GM21786 (cell line): ENCODE measurements around the gene XRCC6.
"Not testable (repeated sequence)": the region's sequence is repeated elsewhere in the genome, so short reads cannot be mapped to it uniquely, and the experiment has no call there.

Source experiments
- ATAC-seq: cut with Tn5 transposase; IDR thresholded peaks from one replicate; pipeline ENCODE4 v1.9.1; 2021; ENCODE audit not compliant: unreplicated experiment

Gene XRCC6

DNA sequence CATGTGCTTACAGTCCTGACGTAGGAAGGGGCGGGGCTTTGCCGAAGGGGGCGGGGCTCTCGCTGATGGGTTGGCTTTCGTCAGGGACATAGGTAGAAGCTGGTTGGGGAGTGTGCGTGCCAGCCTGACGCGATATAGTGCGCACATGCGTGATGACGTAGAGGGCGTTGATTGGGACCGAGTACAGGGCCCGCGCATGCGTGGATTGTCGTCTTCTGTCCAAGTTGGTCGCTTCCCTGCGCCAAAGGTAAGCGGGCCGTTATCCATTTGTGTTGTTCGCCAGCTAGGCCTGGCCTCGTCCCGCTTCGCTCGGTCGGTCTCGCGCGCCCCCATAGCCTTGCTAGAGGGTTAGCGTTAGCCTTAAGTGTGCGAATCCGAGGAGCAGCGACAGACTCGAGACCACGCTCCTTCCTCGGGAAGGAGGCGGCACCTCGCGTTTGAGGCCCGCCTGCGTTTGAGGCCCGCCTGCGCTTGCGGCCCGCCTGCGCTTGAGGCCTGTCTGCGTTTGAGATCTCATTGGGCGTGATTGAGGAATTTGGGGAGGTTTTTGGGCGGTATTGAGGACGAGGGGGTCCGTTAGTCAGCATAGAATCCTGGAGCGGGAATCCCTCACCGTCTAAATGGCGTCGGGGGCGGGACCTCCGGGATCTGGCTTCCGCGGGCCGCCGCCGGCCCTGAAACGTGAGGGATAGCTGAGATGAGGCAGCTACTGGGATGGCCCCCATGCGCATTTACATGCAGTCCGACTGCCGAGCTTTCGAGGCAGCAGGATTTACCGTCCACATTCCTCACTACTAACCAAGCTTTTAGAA lies at the start of gene XRCC6:
XRCC6 (plus strand) TSS at position 197 of the 812 bp plus-strand sequence. CDS start 710 bp downstream, outside the sequence.
- peak; percentile 81 for ATAC-seq

DNA sequence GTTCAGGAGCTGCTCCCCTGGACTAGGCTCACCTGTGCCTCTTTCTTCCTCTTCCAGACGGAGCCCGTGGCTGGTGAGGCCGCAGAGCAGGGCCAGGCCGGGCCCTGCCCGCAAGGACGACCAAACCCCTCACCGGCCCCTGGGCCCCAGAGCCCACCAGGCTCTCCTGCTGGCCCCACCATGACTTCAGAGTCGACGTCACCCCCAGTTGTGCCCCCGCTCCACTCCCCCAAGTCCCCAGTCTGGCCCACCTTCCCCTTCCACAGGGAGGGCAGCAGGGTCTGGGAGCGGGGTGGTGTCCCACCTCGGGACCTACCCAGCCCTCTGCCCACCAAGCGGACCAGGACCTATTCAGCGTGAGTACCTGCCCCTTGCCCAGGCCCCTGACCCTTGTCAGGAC lies 49.3 kb upstream of the XRCC6 start:
- ATAC-seq, result no peak

DNA sequence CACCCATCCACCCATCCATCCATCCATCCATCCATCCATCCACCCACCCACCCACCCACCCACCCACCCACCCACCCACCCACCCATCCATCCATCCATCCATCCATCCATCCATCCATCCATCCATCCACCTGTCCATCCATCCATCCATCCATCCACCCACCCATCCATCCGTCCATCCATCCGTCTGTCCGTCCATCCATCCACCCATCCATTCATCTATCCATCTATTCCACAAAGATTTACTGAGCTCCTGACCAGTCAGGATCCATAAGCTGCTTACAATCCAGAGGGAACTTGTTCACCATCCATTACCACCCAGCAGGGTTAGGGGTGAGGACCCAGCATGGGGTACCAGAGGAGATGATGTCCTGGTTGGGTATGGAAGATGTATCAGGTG lies 48.8 kb upstream of the XRCC6 start:
- not testable (repeated sequence) for ATAC-seq

DNA sequence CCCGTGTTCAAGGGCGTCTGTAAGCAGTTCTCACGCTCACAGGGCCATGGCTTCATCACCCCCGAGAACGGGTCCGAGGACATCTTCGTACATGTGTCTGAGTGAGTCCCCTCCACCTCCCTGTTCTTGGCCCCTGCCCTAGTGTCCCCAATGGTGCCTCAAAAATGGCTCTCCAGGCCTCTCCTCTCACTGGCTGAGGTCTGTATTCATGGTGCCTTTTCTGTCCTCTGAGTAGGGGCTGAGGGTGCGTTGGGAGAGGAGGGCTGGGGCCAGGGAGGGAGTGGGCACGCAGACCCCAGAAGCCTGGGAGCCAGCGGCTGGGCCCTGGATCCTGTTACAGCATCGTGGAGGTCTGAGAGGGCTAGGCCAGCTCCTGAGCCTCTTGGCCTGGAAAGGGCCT lies 47.4 kb upstream of the XRCC6 start:
- no peak for ATAC-seq

DNA sequence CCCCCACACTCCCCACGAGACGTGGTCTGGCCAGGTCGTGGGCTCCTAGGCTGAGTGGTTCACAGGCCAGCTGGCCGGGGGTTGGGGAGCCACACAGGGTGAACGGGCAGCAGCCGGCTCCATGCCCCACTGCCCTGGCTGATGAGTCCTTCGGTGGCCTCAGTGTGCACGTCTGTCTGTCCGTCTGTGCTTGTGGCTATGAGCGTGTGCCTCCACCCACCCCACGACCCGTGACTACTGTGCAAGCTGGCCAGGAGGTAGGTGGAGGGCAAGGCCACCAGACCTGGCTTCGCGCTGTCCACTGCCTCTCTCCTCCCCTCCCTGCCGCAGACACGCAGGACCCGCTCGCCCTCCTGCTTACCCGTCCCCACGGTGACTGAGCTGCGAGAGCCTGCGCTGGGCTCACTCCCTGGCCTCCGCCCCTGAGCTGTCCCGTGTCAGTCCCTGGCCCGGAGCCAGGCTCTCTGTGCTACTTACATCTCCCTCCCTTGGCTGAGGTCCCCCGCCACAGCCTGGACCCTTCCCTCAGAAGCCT lies 46.2 kb upstream of the XRCC6 start:
- no peak for ATAC-seq

DNA sequence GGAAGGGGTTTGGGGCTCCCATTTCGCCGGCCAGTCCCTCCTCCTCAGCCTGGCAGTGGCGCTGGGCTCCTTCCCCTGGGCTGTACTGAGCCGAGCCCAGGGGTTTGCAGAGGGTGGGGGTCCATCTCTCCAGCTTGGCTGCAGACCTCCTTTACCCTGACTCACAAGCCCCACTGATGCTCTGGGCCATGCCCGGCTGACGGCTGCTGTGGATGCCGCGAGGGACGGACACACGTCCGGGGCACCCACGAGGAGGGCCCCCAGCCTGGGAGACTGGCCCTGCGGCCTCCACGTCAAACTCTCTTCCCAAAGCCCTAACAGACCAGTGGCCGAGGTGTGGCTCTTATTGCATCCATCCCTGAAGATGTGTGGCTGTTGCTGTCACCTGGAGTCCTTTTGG lies 45.6 kb upstream of the XRCC6 start:
- ATAC-seq, result no peak

DNA sequence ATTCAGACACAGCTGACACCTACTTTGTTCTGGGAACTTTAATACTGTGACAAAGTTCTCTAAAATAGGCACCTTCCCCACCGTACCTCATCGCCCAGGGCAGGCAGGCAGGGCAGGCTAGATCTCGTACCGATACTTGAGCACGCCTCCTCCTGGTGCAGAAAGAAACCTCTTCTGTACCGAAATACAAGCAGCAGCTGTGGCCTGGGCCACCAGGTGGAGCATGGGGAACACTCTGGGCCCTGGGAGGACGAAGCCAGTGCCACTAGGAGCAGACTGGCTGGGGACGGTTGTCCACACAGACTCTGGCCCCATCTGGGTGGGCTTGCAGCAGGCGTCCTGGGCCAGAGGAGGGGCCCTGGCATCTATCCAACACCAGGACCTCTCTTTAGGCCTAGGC lies 44.2 kb upstream of the XRCC6 start:
- no peak for ATAC-seq

DNA sequence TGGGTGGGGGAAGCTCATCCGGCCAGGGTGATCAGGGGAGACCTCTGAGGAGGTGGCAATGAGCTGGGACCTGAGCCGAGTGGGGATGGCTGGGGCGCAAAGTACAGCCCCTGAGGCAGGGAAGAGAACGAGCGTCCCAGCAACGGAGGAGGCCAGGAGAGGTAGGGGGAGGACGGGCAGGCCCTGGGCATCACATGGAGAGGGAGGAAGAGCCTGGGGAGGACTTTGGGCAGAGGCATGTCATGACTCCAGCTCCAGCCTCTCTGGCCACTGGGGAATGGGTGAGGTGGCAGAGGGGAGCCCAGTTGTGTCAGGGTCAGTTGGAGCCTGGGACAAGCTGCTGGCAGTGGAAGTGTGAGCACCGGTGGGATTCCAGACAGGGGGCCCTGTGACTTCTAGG lies 43.0 kb upstream of the XRCC6 start:
- no peak for ATAC-seq

DNA sequence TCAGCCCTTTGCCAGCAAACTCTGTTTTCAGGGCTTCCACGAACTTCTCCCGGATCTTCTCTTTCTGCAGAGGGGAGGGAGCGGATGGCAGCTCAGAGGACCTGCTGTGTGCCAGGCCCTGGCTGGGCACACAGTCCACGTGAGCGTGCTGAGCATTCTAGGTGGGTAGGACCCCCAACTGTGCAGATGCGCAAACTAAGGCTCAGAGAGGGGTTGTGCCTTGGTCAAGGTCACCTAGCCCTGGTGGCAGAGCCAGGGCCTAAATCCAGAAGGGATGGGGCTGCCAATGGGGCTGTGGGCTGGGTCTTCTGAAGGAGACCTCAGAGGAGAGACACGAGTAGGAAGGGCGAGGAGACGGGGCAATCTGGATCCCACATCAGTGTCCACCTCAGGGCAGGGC lies 42.3 kb upstream of the XRCC6 start:
- no peak for ATAC-seq

DNA sequence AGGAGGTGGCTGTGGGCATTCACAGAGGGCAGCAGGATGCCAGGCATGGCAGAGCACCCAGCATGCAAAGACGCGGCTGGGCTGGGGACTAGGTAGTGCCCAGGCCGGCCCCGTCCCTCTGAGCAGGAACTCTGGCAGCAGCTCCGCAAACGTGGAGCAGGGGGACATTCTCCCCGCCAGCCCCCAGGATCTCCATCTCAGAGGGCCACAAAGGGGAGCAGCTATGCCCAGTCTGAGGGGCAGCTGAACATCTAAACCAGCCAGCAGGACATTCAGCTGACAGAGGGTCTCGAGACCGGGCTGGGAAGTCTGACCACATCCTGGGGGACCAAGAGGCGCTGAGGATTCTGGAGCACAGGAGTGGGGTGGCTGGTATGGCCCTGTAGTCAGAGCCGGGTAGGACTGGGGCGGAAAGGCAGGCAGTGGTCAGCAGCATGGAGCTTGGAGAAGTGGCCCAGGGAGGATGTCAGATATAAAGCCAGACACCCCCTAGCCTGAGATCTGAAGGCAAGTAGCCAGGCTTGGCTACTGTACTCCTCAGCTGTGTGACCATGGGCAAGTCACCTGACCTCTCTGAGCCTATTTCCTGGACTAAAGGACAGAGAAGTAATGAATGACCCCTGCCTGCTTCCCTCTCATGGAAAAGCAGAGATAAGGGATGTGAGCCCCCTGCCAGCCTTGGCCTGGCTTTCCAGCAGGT lies 41.6 kb upstream of the XRCC6 start:
- ATAC-seq, result no peak

DNA sequence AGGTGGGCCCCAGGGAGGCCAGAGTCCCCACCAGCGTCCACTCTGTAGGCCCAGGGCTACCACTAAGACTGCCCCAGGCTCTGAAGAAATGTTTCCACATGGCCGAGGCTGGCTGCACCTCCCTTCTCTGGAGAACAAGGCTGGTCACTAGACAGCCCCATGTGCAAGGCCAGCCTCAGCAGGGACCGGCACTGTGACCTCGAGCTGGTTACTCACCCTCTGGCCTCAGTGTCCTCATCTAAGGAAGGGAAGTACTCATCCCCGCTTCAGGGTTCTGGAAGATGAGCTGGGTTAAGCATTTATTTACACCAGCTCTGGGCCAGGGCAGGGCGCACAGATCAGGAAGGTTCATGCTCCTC lies 41.1 kb upstream of the XRCC6 start:
- no peak for ATAC-seq

DNA sequence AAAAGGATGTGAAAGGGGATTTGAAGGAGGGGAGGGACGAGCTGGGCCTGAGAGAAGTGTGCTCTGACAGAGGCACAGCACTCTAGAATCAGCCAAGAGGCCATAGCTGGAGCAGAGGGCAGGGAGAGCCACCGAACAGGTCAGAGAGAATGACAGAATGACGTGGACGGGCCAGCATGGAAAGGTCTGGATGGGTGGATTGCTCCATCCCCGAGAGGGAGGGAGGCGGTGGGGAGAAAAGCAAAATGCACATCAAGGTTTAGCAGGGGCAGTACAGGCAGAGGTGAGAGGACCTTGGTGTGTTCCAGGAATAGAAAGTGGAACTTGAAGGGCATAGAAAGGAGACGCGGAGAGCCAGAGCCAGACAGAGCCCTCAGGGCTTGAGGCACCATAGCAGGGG lies 38.4 kb upstream of the XRCC6 start:
- ATAC-seq, result no peak

DNA sequence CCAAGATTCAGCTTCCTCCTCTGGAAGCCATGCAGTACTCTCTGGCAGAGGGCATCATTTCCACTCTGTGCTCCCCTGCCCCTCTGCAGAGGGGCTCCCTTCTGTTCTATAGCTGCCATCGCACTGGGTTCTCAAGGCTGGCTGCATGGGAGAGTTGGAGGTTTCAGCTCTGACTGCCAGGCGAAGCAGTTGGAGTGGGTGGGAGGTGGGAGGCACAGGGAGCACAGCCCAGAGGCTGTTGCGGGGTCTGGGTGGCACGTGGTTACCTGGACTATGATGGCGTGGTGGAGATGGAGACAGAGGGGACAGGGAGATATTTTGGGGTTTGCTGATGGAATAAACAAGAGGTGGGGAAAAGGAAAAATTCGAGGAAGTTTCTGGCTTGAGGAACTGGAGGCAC lies 36.2 kb upstream of the XRCC6 start:
- no peak for ATAC-seq

DNA sequence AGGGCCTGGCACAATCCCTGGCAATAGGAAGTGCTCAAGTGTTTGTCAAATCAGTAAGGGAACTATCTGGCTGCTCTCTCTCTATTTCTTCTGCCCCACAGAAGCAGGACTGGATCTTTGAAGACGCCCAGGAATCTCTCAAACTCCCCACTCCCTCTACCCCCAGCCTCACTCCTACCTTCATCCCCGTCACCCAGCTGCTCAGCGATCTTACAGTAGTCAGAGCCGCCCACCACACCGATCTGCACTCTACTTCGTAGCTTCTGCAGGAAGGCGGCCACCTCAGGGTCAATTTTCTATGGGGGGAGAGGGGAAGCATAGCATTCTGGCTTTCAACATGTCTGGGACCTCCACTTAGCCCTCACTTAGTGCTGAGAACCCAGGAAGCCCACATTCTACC lies 35.2 kb upstream of the XRCC6 start:
- no peak for ATAC-seq

DNA sequence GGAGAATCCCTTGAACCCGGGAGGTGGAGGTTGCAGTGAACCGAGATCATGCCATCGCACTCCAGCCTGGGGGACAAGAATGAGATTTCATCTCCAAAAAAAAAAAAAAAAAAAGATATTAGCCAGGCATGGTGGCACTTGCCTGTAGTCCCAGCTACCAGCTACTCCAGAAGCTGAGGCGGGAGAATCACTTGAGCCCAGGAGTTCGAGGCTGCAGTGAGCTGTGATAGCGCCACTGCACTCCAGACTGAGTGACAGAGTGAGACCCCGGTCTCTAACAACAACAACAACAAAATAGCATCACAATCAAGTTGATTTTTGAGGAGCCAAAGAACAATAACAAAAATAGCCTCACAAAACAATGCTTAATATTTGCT lies 33.8 kb upstream of the XRCC6 start:
- ATAC-seq, result no peak

DNA sequence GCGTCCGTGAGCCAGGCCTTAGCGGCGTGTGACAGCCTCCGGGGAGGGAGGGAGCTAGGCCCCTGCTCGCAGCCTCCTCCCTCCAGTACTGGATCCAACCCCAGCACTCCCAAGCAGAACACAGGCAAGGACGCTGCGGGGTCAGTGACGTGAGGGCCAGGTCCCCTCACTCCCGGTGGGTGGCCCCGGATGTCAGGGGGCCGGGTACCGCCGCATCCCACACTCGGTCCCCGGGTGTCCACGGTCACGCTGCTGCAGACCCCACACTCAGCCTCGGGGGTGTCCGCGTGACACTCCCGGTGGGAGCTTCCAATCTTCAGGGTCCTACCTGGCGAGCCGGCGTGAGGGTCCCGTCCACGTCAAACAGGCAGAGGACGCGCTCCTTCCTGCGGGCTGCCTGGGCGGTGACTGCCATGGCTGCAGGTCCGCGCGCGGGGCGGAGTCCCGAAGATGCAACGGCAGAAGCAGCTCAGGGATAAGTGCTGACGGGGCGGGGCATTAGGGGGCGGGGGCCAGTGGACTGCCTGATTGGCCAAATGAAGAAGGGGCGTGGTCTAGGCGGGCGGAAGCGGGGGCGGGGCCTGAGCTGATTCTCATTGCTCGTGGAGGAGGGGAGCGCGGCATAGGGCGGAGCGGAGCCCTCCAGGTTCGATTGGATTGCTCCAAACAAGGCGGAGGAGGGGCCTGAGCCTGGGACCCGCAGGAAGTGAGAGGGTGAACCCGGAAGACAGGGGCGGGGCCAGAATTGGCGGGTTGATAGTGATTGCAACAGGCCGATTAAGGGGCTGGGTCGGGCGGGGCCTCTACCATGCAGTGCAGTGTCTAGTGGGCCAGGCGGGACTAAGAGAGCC lies 31.5 kb upstream of the XRCC6 start, which contains the start of gene PMM1:
PMM1 (minus strand) TSS at position 450 of the 851 bp plus-strand sequence; CDS start at position 415, 35 bp downstream.
- ATAC-seq, result peak; percentile 93

DNA sequence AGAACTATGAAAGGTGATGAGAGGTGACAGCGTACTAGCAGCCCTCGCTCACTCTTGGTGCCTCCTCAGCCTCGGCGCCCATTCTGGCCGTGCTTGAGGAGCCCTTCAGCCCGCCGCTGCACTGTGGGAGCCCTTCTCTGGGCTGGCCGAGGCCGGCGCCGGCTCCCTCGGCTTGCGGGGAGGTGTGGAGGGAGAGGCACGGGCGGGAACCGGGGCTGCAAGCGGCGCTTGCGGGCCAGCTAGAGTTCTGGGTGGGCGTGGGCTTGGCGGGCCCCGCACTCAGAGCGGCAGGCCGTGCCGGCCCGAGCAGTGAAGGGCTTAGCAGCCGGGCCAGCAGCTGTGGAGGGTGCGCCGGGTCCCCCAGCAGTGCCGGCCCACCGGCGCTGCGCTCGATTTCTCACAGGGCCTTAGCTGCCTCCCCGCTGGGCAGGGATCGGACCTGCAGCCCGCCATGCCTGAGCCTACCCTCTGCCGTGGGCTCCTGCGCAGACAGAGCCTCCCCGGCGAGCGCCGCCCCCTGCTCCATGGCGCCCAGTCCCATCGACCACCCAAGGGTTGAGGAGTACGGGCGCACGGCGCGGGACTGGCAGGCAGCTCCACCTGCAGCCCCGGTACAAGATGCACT lies 27.6 kb upstream of the XRCC6 start:
- ATAC-seq, result not testable (repeated sequence)

DNA sequence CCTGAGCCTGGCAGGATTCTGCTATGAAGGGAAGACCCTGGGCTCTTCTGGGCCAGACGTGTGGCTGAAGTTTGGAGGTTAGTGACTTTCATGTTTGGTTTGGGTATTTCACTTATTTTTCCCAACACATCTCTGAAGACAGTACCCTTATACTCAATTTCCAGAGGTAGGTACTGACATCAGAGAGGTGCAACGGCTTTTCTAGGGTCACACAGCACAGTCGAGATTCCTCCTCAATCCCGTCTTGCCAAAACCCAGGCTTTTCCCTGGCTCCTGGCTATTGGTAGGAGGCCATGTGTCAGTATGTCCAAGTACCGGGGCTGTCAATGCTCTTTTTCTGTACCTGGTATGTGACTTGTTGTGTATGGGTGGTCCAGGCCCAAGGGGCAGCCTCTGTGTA lies 25.4 kb upstream of the XRCC6 start:
- ATAC-seq, result no peak

DNA sequence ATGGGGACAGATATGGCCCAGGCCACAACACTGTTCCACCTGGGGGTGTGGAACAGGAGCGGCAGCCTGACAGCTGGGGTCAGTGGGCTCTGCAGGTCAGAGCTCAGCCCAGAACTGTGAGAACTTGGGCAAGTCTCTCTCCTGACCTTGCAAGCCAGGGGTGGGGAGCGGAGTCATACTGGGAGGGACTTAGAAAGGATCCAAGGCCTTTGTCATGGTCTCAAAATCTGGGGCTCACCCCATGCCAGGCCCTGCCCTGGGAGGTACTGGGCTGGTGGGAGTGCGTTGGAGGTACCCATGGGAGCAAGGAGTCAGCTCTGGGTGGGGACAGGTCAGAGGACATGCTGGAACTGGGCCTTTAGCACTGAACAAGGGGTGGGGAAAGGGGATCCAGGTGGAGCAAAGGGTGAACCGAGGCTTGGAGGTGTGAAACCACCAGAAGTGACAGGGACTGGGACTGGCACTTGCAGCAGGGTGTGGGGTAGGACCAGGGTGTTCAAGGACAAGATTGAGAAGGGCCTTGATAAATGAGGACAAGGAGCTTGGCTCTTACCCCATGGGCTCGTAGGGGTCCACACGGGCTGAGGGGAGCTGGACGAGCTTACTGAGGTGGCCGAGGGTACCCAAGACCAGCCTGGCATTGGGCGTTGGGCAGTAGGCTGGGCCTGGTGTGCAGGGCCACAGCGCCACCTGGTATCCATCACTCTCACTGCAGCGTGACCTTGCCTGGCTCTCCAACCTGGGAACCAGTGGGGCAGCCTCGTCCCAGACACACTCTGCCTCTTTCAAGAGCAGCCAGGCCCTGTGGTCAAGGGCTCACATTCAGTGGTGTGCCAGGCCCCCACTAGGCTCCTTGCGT lies 24.1 kb upstream of the XRCC6 start:
- ATAC-seq, result no peak

DNA sequence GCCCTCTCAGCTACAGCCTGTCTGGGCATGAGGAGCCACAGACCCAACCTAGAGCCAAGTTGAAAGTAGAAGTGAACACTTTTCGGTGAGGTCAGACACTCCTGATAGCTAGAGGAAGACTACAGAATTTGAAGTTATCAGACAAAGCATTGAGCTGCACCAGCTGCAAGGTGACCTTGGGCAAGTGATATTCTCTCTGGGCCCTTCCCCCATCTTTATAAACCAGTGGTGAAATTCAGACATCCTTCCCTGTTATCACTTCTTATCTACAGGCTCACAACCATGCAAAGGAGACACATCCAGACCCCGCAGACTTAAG lies 23.5 kb upstream of the XRCC6 start:
- no peak for ATAC-seq
